Breast epithelium (tissue), 3 donors: ENCODE data around the gene DHRS13.

Experiments
- POLR2A ChIP-seq: fragments of 450-650 bp; IDR thresholded peaks from one replicate; pipeline ENCODE4 v1.6.1; 2016; ENCODE audit warnings: antibody characterized with exemption, mild to moderate bottlenecking, moderate library complexity
- POLR2AphosphoS5 ChIP-seq, 3 donors: sonication (generic); formaldehyde crosslinking; IDR thresholded peaks; one replicate each; pipeline ENCODE4 v1.6.1; 2017; ENCODE audit warnings: antibody characterized with exemption in 3 of 3
- TF ChIP-seq, protein P1 (sequence below), 3 donors: fragments of 450-650 bp; IDR thresholded peaks; one replicate each; pipeline ENCODE4 v1.5.1; 2016 to 2017; ENCODE audit warnings: antibody characterized with exemption in 3 of 3, mild to moderate bottlenecking in 3 of 3, moderate library complexity in 3 of 3

- TF ChIP-seq POLR2AphosphoS5 (IDR thresholded peaks at IDR 0.05) (peak; percentile 19 to 83 (median 61)), POLR2A (no peak)
- TF ChIP-seq, protein P1, sequence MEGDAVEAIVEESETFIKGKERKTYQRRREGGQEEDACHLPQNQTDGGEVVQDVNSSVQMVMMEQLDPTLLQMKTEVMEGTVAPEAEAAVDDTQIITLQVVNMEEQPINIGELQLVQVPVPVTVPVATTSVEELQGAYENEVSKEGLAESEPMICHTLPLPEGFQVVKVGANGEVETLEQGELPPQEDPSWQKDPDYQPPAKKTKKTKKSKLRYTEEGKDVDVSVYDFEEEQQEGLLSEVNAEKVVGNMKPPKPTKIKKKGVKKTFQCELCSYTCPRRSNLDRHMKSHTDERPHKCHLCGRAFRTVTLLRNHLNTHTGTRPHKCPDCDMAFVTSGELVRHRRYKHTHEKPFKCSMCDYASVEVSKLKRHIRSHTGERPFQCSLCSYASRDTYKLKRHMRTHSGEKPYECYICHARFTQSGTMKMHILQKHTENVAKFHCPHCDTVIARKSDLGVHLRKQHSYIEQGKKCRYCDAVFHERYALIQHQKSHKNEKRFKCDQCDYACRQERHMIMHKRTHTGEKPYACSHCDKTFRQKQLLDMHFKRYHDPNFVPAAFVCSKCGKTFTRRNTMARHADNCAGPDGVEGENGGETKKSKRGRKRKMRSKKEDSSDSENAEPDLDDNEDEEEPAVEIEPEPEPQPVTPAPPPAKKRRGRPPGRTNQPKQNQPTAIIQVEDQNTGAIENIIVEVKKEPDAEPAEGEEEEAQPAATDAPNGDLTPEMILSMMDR (IDR thresholded peaks at IDR 0.05) = peak in 1 of 3 donors; percentile 7
Observed at GRCh38 chr17:28854457-28855335, 48.2 kb downstream of the DHRS13 start, which contains the start of gene ERAL1.
